GM23338 (cell line): Measurements from ENCODE around the gene C22orf42. TPM values are rescaled to one million over a fixed set of nuclear protein-coding genes. Genes with fewer than 3 reads are reported as not detected.

Experiments
- ATAC-seq: fragments of 200-7000 bp; cut with Tn5 transposase; 3 replicates; pipeline ENCODE4 v1.9.1; 2020
- DNase-seq: peaks from one replicate; pipeline ENCODE4 v3.0.0-alpha.2; 2015; ENCODE audit warnings: low spot score
- H2AFZ ChIP-seq: fragments of 200-600 bp; sonication (generic); 2 replicates; pipeline ENCODE4 v1.8.0; 2016; ENCODE audit warnings: antibody characterized with exemption, mild to moderate bottlenecking, moderate library complexity
- H3F3A ChIP-seq: fragments of 200-600 bp; sonication (generic); replicated peaks from 2 replicates; pipeline ENCODE4 v1.8.0; 2017; ENCODE audit warnings: antibody characterized with exemption, mixed run types, low read depth
- H3K27ac ChIP-seq: fragments of 200-600 bp; sonication (generic); 2 replicates; pipeline ENCODE4 v1.6.1; 2016; ENCODE audit warnings: low read depth
- H3K27me3 ChIP-seq: fragments of 200-600 bp; sonication (generic); 2 replicates; pipeline ENCODE4 v1.8.0; 2016; ENCODE audit warnings: mild to moderate bottlenecking, mixed run types, moderate library complexity; ENCODE audit not compliant: insufficient read depth
- H3K36me3 ChIP-seq: fragments of 200-600 bp; sonication (generic); 2 replicates; pipeline ENCODE4 v1.8.0; 2016; ENCODE audit warnings: mild to moderate bottlenecking; ENCODE audit not compliant: insufficient read depth
- H3K4me1 ChIP-seq: fragments of 200-600 bp; sonication (generic); 2 replicates; pipeline ENCODE4 v1.8.0; 2016; ENCODE audit warnings: mild to moderate bottlenecking, moderate library complexity; ENCODE audit not compliant: insufficient read depth
- H3K4me2 ChIP-seq: fragments of 200-600 bp; sonication (generic); 2 replicates; pipeline ENCODE4 v1.7.1; 2017; ENCODE audit warnings: mixed run types
- H3K4me3 ChIP-seq: fragments of 200-600 bp; sonication (generic); 2 replicates; pipeline ENCODE4 v1.6.1; 2016; ENCODE audit warnings: mixed run types
- H3K79me2 ChIP-seq: fragments of 200-600 bp; sonication (generic); replicated peaks from 2 replicates; pipeline ENCODE4 v1.8.0; 2017; ENCODE audit warnings: mild to moderate bottlenecking; ENCODE audit not compliant: insufficient read depth
- H3K9me2 ChIP-seq: fragments of 200-600 bp; sonication (generic); 2 replicates; pipeline ENCODE4 v1.8.0; 2017; ENCODE audit not compliant: insufficient read depth
- H4K20me1 ChIP-seq: fragments of 200-600 bp; sonication (generic); replicated peaks from 2 replicates; pipeline ENCODE4 v1.8.0; 2017; ENCODE audit warnings: mild to moderate bottlenecking; ENCODE audit not compliant: insufficient read depth
- H3K27ac Mint-ChIP-seq: 2 replicates; pipeline ENCODE4 v1.8.0; 2020; ENCODE audit warnings: inconsistent platforms, mild to moderate bottlenecking, moderate library complexity, mixed read lengths
- H3K27me3 Mint-ChIP-seq: 3 replicates; pipeline ENCODE4 v1.8.0; 2022; ENCODE audit warnings: low read depth, mild to moderate bottlenecking, moderate library complexity, mixed read lengths, inconsistent platforms; ENCODE audit not compliant: insufficient read depth, poor library complexity
- H3K36me3 Mint-ChIP-seq: 3 replicates; pipeline ENCODE4 v1.8.0; 2021; ENCODE audit warnings: low read depth, mild to moderate bottlenecking, inconsistent platforms, moderate library complexity, mixed read lengths
- H3K4me1 Mint-ChIP-seq: 3 replicates; pipeline ENCODE4 v1.8.0; 2020; ENCODE audit warnings: mild to moderate bottlenecking, inconsistent platforms, mixed read lengths
- H3K4me3 Mint-ChIP-seq: 3 replicates; pipeline ENCODE4 v1.8.0; 2021; ENCODE audit warnings: moderate library complexity, mild to moderate bottlenecking, inconsistent platforms, mixed read lengths
- H3K9me3 Mint-ChIP-seq: 3 replicates; pipeline ENCODE4 v1.8.0; 2020; ENCODE audit warnings: moderate library complexity, mild to moderate bottlenecking, inconsistent platforms, mixed read lengths
- CREB1 ChIP-seq: fragments of 250-450 bp; sonication (Bioruptor Pico); IDR thresholded peaks from 2 replicates; pipeline ENCODE4 v1.5.0; 2020; ENCODE audit warnings: low read depth, mild to moderate bottlenecking, moderate library complexity
- EZH2 ChIP-seq: fragments of 200-600 bp; sonication (generic); IDR thresholded peaks from one replicate; pipeline ENCODE4 v1.8.0; 2017; ENCODE audit warnings: antibody characterized with exemption, mild to moderate bottlenecking, low read depth; ENCODE audit not compliant: unreplicated experiment
- NANOG ChIP-seq: IDR thresholded peaks from 2 replicates; pipeline ENCODE4 v1.6.1; 2016; ENCODE audit warnings: antibody characterized with exemption, borderline replicate concordance
- POLR2AphosphoS5 ChIP-seq: IDR thresholded peaks from 2 replicates; pipeline ENCODE4 v1.6.1; 2016; ENCODE audit warnings: antibody characterized with exemption, low read depth
- STAT1 ChIP-seq: IDR thresholded peaks from one replicate; pipeline ENCODE4 v1.6.1; 2016; ENCODE audit warnings: antibody characterized with exemption; ENCODE audit not compliant: unreplicated experiment
- ZNF114 ChIP-seq: fragments of 250-450 bp; sonication (Bioruptor Pico); IDR thresholded peaks from 2 replicates; pipeline ENCODE4 v1.5.0; 2020; ENCODE audit warnings: mild to moderate bottlenecking, moderate library complexity
- polyA plus RNA-seq: library from polyadenylated mRNA; unstranded; fragments of >200 nt; fragmentation: Nextera tagmentation; extraction: Ambion mirVana; gene quantifications from 2 replicates; pipeline ENCODE4 v1.2.1, GENCODE V29; 2016
- total RNA-seq: library from RNA; depleted of rRNA; stranded (reverse); fragments of >200 nt; shearing (Covaris generic); gene quantifications from 2 replicates; pipeline ENCODE4 v1.2.3, GENCODE V29; 2014
- TF ChIP-seq, protein P1 (sequence below): IDR thresholded peaks from one replicate; pipeline ENCODE4 v1.6.1; 2018; ENCODE audit warnings: antibody characterized with exemption; ENCODE audit not compliant: unreplicated experiment
- TF ChIP-seq, protein P2 (sequence below), 2 experiments: fragments of 200-600 bp in 1 of 2; sonication (generic) in 1 of 2; conservative IDR thresholded peaks; 2 replicates each; pipeline versions ENCODE4 v1.5.1 to v1.6.1; 2016 to 2017; ENCODE audit warnings: antibody characterized with exemption in 2 of 2, low read depth in 2 of 2, mild to moderate bottlenecking in 2 of 2, moderate library complexity in 1 of 2
- TF ChIP-seq, protein P3 (sequence below): fragments of 250-450 bp; sonication (Bioruptor Pico); IDR thresholded peaks from 2 replicates; pipeline ENCODE4 v1.5.0; 2020; ENCODE audit warnings: mild to moderate bottlenecking, moderate library complexity

The C22orf42 gene
- total and polyA plus RNA-seq, 2 experiments from 2014 or later: 0.76 to 1.2 TPM

DNA sequence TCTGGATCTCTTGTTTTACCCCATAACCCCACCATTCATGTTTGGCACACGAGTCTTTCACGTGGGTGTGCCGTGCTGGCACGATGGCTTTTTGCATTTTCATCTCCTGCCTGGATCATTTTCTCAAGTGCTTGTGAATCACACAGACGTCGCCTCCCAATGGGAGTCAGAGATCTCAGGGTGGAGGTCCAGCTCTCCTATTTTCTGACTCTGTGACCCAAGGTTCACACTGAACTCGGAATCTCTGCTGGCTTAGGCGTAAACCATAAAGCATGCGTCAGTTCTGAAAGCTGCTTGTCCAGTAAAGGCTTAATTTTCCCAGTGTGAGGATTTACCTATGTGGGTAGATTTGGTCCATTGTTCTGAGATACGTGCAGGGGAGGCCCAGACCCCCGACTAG, 16.0 kb upstream of the C22orf42 start (continued):
- TF ChIP-seq, protein P1, sequence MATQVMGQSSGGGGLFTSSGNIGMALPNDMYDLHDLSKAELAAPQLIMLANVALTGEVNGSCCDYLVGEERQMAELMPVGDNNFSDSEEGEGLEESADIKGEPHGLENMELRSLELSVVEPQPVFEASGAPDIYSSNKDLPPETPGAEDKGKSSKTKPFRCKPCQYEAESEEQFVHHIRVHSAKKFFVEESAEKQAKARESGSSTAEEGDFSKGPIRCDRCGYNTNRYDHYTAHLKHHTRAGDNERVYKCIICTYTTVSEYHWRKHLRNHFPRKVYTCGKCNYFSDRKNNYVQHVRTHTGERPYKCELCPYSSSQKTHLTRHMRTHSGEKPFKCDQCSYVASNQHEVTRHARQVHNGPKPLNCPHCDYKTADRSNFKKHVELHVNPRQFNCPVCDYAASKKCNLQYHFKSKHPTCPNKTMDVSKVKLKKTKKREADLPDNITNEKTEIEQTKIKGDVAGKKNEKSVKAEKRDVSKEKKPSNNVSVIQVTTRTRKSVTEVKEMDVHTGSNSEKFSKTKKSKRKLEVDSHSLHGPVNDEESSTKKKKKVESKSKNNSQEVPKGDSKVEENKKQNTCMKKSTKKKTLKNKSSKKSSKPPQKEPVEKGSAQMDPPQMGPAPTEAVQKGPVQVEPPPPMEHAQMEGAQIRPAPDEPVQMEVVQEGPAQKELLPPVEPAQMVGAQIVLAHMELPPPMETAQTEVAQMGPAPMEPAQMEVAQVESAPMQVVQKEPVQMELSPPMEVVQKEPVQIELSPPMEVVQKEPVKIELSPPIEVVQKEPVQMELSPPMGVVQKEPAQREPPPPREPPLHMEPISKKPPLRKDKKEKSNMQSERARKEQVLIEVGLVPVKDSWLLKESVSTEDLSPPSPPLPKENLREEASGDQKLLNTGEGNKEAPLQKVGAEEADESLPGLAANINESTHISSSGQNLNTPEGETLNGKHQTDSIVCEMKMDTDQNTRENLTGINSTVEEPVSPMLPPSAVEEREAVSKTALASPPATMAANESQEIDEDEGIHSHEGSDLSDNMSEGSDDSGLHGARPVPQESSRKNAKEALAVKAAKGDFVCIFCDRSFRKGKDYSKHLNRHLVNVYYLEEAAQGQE: no peak
- TF ChIP-seq, protein P2, sequence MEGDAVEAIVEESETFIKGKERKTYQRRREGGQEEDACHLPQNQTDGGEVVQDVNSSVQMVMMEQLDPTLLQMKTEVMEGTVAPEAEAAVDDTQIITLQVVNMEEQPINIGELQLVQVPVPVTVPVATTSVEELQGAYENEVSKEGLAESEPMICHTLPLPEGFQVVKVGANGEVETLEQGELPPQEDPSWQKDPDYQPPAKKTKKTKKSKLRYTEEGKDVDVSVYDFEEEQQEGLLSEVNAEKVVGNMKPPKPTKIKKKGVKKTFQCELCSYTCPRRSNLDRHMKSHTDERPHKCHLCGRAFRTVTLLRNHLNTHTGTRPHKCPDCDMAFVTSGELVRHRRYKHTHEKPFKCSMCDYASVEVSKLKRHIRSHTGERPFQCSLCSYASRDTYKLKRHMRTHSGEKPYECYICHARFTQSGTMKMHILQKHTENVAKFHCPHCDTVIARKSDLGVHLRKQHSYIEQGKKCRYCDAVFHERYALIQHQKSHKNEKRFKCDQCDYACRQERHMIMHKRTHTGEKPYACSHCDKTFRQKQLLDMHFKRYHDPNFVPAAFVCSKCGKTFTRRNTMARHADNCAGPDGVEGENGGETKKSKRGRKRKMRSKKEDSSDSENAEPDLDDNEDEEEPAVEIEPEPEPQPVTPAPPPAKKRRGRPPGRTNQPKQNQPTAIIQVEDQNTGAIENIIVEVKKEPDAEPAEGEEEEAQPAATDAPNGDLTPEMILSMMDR (conservative IDR thresholded peaks at IDR 0.05; ENCODE audit: low read depth in 2 of 2): no peak
- TF ChIP-seq EZH2 (no peak), POLR2AphosphoS5 (no peak), NANOG (no peak), STAT1 (no peak)

DNA sequence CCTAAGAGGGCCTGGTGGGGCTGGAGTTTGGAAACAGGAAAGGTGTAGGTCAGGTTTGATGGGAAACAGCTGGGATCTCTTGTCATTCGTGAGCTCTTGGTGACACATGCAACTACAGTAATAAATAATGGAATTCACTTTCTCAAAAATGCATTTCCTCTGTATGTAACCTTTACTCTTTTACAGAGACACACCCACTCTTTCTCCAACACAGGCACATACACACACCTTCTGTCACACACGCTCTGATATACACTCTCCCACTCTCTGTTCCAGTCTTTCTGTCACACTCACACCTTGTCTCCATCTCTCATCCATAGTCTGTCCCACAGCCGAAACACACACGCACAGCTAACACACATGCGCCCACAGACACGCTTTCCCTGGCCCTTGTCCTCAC, 6.6 kb upstream of the C22orf42 start:
- no peak for ATAC-seq
- H3K27me3 ChIP-seq: no peaks in the 10 kb centered on the region
- TF ChIP-seq, protein P3, sequence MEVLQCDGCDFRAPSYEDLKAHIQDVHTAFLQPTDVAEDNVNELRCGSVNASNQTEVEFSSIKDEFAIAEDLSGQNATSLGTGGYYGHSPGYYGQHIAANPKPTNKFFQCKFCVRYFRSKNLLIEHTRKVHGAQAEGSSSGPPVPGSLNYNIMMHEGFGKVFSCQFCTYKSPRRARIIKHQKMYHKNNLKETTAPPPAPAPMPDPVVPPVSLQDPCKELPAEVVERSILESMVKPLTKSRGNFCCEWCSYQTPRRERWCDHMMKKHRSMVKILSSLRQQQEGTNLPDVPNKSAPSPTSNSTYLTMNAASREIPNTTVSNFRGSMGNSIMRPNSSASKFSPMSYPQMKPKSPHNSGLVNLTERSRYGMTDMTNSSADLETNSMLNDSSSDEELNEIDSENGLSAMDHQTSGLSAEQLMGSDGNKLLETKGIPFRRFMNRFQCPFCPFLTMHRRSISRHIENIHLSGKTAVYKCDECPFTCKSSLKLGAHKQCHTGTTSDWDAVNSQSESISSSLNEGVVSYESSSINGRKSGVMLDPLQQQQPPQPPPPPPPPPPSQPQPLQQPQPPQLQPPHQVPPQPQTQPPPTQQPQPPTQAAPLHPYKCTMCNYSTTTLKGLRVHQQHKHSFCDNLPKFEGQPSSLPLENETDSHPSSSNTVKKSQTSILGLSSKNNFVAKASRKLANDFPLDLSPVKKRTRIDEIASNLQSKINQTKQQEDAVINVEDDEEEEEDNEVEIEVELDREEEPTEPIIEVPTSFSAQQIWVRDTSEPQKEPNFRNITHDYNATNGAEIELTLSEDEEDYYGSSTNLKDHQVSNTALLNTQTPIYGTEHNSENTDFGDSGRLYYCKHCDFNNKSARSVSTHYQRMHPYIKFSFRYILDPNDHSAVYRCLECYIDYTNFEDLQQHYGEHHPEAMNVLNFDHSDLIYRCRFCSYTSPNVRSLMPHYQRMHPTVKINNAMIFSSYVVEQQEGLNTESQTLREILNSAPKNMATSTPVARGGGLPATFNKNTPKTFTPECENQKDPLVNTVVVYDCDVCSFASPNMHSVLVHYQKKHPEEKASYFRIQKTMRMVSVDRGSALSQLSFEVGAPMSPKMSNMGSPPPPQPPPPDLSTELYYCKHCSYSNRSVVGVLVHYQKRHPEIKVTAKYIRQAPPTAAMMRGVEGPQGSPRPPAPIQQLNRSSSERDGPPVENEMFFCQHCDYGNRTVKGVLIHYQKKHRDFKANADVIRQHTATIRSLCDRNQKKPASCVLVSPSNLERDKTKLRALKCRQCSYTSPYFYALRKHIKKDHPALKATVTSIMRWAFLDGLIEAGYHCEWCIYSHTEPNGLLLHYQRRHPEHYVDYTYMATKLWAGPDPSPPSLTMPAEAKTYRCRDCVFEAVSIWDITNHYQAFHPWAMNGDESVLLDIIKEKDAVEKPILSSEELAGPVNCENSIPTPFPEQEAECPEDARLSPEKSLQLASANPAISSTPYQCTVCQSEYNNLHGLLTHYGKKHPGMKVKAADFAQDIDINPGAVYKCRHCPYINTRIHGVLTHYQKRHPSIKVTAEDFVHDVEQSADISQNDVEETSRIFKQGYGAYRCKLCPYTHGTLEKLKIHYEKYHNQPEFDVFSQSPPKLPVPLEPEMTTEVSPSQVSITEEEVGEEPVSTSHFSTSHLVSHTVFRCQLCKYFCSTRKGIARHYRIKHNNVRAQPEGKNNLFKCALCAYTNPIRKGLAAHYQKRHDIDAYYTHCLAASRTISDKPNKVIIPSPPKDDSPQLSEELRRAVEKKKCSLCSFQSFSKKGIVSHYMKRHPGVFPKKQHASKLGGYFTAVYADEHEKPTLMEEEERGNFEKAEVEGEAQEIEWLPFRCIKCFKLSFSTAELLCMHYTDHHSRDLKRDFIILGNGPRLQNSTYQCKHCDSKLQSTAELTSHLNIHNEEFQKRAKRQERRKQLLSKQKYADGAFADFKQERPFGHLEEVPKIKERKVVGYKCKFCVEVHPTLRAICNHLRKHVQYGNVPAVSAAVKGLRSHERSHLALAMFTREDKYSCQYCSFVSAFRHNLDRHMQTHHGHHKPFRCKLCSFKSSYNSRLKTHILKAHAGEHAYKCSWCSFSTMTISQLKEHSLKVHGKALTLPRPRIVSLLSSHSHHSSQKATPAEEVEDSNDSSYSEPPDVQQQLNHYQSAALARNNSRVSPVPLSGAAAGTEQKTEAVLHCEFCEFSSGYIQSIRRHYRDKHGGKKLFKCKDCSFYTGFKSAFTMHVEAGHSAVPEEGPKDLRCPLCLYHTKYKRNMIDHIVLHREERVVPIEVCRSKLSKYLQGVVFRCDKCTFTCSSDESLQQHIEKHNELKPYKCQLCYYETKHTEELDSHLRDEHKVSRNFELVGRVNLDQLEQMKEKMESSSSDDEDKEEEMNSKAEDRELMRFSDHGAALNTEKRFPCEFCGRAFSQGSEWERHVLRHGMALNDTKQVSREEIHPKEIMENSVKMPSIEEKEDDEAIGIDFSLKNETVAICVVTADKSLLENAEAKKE (CRISPR knock-in tag): no peak
- TF ChIP-seq, protein P1: no peak
- no peak for TF ChIP-seq ZNF114 (CRISPR knock-in tag)
- TF ChIP-seq CREB1 (CRISPR knock-in tag): no peak
- TF ChIP-seq EZH2: no peak

More for the DNA sequence above, 6.6 kb upstream of the C22orf42 start:
- Histone ChIP-seq H3K79me2 (no peaks in the 10 kb centered on the region), H2AFZ (no peak overlapping the region), H3K36me3 (no peaks in the 10 kb centered on the region), H3K4me1 (no peaks in the 10 kb centered on the region), H4K20me1 (no peaks in the 10 kb centered on the region), H3F3A (no peaks in the 10 kb centered on the region), H3K9me2 (no peaks in the 10 kb centered on the region), H3K4me2 (no peak overlapping the region), H3K27ac (no peak overlapping the region), H3K4me3 (no peak overlapping the region)
- Mint-ChIP-seq H3K27ac (no peak overlapping the region), H3K36me3 (no peaks in the 10 kb centered on the region), H3K9me3 (no peaks in the 10 kb centered on the region), H3K27me3 (peaks cover 12% of the 10 kb centered on the region), H3K4me3 (no peak overlapping the region), H3K4me1 (peaks cover 14% of the 10 kb centered on the region)
- no peak for DNase-seq
